ENCODE measurements around the gene METTL26.
A peak's percentile ranks its signal among the peaks of the same experiment; 100 is the strongest.

Gene METTL26

DNA sequence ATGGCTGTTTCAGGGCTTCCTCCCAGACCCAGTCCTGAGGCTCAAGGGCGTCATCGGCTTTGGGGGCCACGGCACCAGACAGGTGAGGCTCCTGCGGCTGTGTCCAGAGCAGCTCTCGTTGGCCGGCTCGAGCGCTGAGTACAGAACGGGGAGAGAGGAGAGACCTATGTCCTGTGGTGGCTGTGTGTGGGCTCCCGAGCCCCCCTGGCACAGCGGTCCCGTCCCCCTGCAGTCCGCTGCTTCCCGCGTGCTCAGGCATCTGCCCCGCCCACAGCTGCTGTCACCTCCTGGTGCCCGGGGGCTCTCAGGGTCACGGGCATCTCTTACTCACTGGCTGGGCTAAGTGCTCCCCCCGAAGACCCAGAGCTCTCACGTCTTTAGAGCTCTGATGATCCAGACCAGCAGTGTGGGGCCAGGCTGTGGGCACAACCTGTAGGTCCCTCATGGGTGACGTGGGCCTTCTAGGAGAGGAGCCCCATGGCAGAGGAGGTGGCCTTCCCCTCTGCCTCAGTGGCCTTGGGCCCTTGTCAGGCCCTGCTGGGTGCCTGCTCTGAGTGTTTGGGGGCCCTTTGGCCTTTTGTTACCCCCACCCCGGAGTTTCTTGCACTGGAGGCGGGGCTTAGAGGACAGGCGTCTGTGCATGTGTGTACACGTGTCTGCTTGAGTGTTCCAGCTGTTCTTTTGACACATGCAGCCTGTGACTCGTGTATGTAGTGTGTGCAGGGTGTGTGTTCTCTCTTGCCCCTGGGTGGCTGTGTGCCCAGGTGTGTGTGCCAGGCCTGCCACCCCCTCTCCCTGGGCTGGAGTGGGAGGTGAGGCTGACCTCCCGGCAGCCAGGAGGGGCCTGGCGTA lies 16.6 kb upstream of the METTL26 start:
- Mint-ChIP-seq H3K9me3 (ENCODE audit: low read depth) (no peaks in the 10 kb centered on the region), H3K4me1 (ENCODE audit: low read depth) (peaks cover 2% of the 10 kb centered on the region), H3K27me3 (no peaks in the 10 kb centered on the region), H3K27ac (no peak overlapping the region), H3K36me3 (no peaks in the 10 kb centered on the region), H3K4me3 (no peak overlapping the region)

DNA sequence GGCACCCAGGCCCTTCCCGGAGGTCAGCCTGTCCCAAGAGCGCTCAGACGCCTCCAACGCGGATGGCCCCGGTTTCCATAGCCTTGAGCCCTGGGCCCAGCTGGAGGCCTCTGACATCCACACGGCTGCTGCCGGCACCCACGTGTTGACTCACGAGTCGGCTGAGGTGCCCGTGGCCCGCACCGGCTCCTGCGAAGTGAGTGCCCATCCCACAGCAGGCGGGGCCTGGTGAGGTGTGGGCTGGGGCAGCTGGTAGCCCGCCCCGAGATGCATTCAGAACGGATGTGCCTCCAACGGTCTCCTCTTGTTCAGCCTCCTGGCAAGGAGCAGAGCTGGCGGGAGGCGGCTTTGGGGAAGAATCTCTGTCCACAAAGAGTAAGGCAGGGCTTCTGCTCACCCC lies 15.7 kb upstream of the METTL26 start:
- no peaks in the 10 kb centered on the region for H3K9me3 Mint-ChIP-seq (ENCODE audit: low read depth)
- H3K4me3 Mint-ChIP-seq, result no peak overlapping the region
- peaks cover 2% of the 10 kb centered on the region for H3K4me1 Mint-ChIP-seq (ENCODE audit: low read depth)
- H3K27ac Mint-ChIP-seq, result no peak overlapping the region
- no peaks in the 10 kb centered on the region for H3K36me3 Mint-ChIP-seq
- no peaks in the 10 kb centered on the region for H3K27me3 Mint-ChIP-seq

DNA sequence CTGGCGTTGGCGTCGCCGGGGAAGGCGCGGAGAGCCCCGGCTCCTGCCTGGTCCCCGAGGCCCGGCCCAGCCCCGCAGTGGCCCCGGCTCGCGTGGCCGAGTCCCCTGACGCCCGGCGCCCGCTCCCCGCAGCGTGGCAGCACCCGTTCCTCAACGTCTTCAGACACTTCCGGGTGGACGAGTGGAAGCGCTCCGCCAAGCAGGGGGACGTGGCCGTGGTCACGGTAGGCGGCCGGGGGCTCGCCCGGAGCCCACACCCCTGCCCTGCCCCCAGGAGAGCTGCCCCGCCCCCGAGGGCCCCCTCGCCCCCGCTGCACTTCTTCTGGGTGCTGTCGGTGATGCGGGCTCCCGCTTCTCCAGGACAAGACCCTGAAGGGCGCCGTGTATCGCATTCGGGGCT lies 13.5 kb upstream of the METTL26 start:
- H3K4me1 Mint-ChIP-seq (ENCODE audit: low read depth), result peaks cover 5% of the 10 kb centered on the region
- no peak overlapping the region for H3K27ac Mint-ChIP-seq
- H3K9me3 Mint-ChIP-seq (ENCODE audit: low read depth), result no peaks in the 10 kb centered on the region
- H3K36me3 Mint-ChIP-seq, result no peaks in the 10 kb centered on the region
- H3K27me3 Mint-ChIP-seq, result no peaks in the 10 kb centered on the region
- peak overlapping the region; percentile 74 for H3K4me3 Mint-ChIP-seq

DNA sequence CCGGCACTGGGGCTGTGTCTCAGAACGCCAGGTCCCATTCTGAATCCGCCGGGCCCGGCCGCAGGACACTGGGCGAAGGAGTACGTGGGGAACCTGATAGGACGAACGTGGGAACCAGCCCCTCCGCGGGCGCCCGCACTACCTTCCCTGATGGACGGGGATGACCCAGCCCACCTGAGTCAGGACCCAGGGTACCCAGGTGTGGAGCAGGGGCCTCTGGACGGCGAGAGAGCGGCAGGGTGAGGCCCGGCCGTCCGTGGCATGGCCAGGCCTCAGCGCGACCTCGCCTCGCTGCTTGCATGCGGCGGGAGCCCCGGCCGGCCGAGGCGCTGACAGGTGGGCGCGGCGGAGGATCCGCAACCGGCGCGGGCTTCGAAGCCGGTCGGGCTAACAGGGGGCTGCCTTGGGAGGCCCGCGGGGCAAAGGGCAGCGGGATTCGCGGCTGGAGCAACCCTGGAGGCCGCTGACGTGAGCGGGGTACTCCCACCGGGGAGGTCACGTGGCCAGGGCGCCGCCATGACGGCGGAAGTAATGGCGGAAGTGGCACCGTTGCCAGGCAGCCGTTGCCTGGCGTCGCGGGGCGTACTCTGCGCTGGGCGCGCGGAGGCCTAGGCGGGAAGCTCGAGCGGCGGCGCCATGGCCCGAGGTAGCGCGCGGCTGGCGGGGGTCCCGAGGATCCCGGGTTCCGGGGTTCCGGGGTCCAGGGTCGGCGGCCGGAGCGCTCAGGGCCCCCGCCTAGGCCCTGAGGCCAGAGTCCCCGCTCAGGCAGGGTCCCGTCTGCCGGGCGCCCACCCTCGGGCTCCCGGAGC lies 12.9 kb upstream of the METTL26 start, which contains the start of gene WDR90:
WDR90 (plus strand) TSS at position 585 of the 809 bp plus-strand sequence; CDS start at position 637, 52 bp downstream.
- Mint-ChIP-seq H3K4me1 (ENCODE audit: low read depth) (peaks cover 12% of the 10 kb centered on the region), H3K27ac (peak within 1 kb of the TSS; percentile 81)

DNA sequence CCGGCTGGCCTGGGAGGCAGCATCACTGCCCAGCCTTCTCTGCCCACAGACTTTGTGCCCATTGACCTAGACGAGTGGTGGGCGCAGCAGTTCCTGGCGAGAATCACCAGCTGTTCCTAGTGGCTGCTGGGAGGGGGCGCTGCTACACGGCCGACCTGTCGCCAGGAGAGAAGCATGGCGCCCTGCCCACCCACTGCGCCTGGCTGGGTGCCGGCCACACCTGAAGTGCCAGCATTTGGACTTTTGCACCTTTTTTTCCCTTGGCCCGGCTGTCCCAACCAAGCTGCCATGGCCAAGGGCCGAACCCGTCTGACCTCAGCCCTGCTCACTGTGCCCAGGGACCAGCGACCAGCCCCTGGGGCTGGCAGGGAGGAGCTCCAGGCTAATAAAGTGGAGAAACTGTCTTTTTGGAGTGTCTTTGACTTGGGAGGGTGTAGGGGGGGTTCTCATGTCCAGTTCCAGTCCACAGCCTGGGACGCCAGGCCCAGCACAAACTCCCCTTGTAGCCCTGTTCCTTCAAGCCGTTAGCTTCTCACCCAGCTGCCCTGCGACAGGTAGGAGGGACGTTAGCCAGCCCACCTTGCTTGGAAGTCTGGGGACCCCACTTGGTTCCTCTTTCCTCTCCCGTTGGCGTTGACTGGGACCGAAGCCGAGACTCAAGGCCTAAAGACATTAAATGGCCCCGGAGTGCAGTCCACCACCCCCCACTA lies 12.1 kb upstream of the METTL26 start:
- peak overlapping the region; percentile 81 for H3K27ac Mint-ChIP-seq
- H3K9me3 Mint-ChIP-seq (ENCODE audit: low read depth), result no peaks in the 10 kb centered on the region
- peaks cover 15% of the 10 kb centered on the region for H3K4me1 Mint-ChIP-seq (ENCODE audit: low read depth)
- H3K4me3 Mint-ChIP-seq, result peak overlapping the region; percentile 84
- no peaks in the 10 kb centered on the region for H3K36me3 Mint-ChIP-seq
- no peaks in the 10 kb centered on the region for H3K27me3 Mint-ChIP-seq

More for the DNA sequence above, 12.9 kb upstream of the METTL26 start, which contains the start of gene WDR90:
- peak within 1 kb of the TSS; percentile 84 for H3K4me3 Mint-ChIP-seq
- no peaks in the 10 kb centered on the region for H3K36me3 Mint-ChIP-seq
- no peaks in the 10 kb centered on the region for H3K27me3 Mint-ChIP-seq
- H3K9me3 Mint-ChIP-seq (ENCODE audit: low read depth), result no peaks in the 10 kb centered on the region

DNA sequence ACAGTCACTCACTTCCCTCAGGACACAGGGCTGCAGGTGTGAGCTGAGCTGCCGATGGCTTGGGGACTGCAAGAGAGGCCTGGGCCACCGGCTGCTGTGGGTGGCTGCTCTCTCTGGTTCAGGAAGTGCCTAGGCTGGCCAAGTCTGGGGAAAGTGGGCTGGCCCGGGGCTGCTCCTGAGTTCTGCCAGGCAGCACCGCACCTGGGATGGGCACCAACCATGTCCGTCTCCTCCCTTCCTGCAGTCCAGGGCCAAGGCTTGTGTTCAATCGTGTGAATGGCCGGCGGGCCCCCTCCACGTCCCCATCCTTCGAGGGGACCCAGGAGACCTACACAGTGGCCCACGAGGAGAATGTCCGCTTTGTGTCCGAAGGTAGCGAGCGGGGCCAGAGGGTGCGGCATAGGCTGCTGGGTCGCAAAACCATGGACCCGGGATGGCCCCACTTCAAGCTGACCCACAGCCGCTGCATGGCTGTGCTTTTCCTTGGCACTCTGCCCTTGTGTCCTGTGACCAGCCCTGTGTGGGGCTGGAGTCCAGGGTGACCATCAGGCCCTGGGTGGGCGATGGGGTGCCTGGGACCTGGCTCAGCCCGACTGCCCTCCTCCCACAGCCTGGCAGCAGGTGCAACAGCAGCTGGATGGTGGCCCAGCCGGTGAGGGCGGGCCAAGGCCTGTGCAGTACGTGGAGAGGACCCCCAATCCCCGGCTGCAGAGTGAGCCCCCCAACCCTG lies 11.2 kb upstream of the METTL26 start:
- Mint-ChIP-seq H3K9me3 (ENCODE audit: low read depth) (no peaks in the 10 kb centered on the region), H3K27ac (no peak overlapping the region), H3K4me1 (ENCODE audit: low read depth) (peaks cover 17% of the 10 kb centered on the region), H3K27me3 (no peaks in the 10 kb centered on the region), H3K36me3 (no peaks in the 10 kb centered on the region), H3K4me3 (no peak overlapping the region)

DNA sequence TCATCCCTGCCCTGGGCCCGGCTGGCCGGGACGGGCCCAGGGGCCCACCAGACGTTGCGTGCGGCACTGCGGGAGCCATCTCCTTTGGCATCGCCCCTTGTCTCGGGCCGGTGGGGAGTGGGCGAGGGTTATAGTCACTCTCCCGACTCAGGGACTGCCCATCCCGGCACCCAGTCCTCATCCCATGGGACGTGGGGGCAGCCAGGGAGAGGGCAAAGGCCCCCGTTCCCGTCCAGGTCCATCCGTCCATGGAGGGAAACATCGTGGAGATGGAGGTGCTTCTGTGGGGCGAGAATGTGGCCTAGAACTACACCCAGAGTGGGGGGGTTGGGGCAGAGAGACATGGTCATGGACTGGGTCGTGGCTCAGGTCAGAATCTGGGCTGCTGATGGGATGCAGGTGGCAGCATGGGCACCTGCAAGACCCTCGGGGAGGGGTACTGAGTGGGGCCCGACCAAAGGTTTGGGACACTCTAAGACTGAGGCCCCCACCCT lies 10.6 kb upstream of the METTL26 start:
- Mint-ChIP-seq H3K27ac (no peak overlapping the region), H3K4me3 (no peak overlapping the region), H3K36me3 (no peaks in the 10 kb centered on the region), H3K4me1 (ENCODE audit: low read depth) (peaks cover 17% of the 10 kb centered on the region), H3K9me3 (ENCODE audit: low read depth) (no peaks in the 10 kb centered on the region), H3K27me3 (no peaks in the 10 kb centered on the region)

DNA sequence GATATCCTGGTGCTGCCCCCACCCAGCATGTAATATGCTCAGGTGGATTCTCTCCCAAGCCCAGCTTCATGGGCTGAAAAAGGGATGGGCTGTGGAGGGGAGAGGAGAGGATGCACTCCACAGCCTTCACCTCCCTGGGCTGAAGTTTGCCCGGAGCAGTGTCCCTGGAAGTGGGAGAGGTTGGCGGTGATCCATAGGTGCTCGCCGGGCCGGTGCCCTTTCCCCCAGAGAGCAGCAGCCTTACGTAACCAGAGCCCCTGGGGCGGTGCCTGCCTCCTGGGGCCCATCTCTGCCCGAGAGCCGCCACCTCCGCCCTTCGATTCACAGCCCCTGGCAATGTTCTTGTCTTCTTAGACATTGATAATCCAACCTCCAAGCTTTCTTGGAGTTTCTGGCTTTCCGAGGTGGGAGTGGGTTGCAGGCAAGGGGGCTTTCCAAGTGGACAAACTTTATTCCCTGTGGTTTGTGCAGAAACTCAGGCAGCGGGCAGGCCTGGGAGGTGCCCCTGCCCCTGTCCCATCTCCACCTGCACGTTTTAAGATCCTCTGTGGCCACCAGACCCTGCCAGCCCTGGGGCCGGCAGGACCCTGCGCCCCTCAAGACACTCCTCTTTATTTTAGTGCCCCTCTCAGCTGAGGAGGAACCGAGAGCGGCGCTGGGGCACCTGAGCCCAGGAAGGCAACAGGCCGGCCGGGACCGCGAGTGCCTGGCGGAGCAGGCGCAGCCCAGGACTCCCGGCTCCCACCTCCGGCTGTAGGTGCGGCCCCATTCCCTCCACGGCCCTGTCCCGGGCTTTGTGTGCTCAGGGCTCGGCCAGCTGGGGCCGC lies 10.0 kb upstream of the METTL26 start:
- no peaks in the 10 kb centered on the region for H3K9me3 Mint-ChIP-seq (ENCODE audit: low read depth)
- peaks cover 17% of the 10 kb centered on the region for H3K4me1 Mint-ChIP-seq (ENCODE audit: low read depth)
- no peak overlapping the region for H3K27ac Mint-ChIP-seq
- no peaks in the 10 kb centered on the region for H3K36me3 Mint-ChIP-seq
- H3K4me3 Mint-ChIP-seq, result no peak overlapping the region
- no peaks in the 10 kb centered on the region for H3K27me3 Mint-ChIP-seq

DNA sequence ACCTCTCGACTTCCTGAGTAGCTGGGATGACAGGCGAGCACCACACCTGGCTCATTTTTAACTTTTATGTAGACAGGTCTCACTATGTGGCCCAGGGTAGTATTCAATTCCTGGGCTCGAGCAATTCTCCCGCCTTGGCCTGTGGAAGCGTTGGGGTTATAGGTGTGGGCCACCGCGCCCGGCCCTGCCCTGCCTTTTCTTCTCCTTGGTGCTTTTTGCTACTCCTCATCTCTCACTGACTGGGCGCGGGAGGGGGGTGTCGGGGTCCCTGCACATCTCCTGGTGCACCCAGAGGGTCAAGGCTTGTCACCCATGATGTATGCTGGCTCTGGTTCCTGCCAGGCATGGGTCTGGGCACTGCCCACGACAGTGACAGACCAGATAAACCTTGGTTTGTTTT lies 8.5 kb upstream of the METTL26 start:
- no peaks in the 10 kb centered on the region for H3K27me3 Mint-ChIP-seq
- H3K9me3 Mint-ChIP-seq (ENCODE audit: low read depth), result no peaks in the 10 kb centered on the region
- H3K27ac Mint-ChIP-seq, result peak overlapping the region; percentile 61
- H3K36me3 Mint-ChIP-seq, result no peaks in the 10 kb centered on the region
- H3K4me1 Mint-ChIP-seq (ENCODE audit: low read depth), result peaks cover 17% of the 10 kb centered on the region
- H3K4me3 Mint-ChIP-seq, result peak overlapping the region; percentile 77

DNA sequence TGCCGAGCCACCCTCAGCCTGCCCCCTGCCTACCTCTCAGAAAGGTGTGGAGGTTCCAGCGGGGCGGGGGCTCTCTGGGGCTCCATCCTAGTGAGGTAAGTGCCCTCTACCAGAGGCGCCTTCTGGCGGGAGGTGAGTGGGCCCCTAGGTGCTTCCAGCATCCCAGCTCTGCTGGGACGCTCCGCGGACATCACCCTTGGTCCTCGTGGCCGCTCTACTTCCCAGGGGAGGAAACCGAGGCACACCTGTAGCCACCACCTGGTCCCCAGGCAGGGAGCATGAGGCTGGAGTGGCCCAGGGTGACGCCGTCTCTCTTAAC lies 6.9 kb upstream of the METTL26 start:
- Mint-ChIP-seq H3K4me1 (ENCODE audit: low read depth) (peaks cover 17% of the 10 kb centered on the region), H3K36me3 (no peaks in the 10 kb centered on the region), H3K27ac (peak overlapping the region; percentile 16), H3K9me3 (ENCODE audit: low read depth) (no peaks in the 10 kb centered on the region), H3K27me3 (no peaks in the 10 kb centered on the region), H3K4me3 (peak overlapping the region; percentile 78)

DNA sequence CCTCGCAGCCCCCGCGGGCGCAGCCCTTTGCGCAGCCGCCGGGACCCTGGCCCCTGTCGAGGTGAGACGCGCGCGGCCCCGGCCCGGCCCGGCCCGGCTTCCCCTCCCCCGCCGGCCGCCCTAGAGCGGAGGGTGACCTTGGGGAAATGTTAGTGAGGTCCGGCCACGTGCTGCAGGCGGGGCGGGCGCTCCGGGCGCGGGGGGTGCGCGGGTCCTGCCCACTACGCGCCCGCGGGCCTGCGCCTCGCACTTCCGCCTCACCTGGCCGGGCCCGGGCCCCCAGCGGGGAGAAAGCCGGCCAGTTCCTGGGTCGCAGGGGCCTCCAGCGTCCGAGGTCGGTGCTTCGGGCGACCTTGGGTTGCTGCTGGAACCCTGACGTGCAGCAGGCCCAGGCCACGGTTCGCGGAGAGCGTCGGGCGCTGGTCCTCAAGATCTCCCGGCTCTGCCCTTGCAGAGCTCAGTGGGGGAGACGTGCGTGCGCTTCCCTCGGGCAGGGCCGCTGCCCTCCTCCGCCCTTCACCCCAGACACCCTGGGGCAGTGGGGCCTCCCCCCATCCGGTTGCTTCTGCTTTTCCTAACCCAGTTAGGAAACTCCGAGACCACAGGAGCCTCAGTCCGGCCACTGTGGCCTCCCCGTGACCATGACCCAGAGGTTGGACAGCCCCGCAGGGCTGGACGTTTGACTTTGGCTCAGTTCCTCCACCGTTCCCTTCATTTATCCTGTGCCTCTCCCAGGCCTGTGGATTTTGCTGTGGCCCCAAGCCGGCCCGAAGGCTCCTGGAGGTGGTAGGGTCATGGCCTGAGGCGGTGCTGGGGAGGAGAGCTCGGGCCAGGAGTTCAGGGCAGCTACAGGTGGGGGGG lies 6.3 kb upstream of the METTL26 start:
- H3K36me3 Mint-ChIP-seq, result no peaks in the 10 kb centered on the region
- no peaks in the 10 kb centered on the region for H3K27me3 Mint-ChIP-seq
- peak overlapping the region; percentile 16 for H3K27ac Mint-ChIP-seq
- H3K4me3 Mint-ChIP-seq, result peak overlapping the region; percentile 78
- H3K4me1 Mint-ChIP-seq (ENCODE audit: low read depth), result peaks cover 15% of the 10 kb centered on the region
- no peaks in the 10 kb centered on the region for H3K9me3 Mint-ChIP-seq (ENCODE audit: low read depth)

DNA sequence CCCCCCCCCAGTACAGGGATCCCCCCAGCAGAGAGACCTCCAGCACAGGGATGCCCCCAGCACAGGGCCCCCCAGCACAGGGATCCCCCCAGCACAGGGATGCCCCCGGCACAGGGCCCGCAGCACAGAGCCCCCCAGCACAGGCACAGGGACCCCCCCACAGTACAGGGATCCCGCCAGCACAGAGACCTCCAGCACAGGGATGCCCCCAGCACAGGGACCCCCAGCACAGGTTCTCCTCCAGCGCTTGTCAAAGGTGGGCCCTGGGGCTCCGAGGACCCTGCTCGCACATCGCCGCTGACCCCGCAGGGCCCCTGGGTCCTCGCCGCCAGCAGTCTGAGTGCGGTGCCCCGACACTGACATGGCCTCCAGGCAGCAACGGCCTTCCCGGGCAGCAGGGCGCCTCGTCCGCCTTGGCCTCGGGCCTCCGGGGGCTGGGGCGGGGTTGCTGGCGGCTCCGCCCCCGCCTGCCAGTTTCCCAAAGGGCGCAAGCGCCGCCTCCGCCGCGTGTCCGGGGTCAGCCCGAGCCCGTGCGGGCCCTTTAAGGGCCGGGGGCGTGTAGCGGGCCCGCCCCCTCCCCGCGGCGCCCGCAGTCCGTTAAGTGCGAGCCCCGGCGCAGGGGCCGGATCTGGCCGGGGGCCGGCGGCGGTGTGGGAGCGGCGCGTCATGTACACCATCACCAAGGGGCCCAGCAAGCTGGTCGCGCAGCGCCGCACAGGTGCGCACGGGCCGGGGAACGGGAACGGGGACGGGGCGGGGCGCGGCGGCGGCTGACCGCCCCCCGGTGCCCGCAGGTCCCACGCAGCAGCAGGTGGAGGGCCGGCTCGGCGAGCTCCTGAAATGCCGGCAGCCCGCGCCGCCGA lies 5.5 kb upstream of the METTL26 start, which contains the start of gene MCRIP2:
MCRIP2 (plus strand) TSS at position 503 of the 863 bp plus-strand sequence; CDS start at position 667, 164 bp downstream.
- Mint-ChIP-seq H3K9me3 (ENCODE audit: low read depth) (no peaks in the 10 kb centered on the region), H3K4me1 (ENCODE audit: low read depth) (peaks cover 17% of the 10 kb centered on the region), H3K27ac (peak within 1 kb of the TSS; percentile 16), H3K36me3 (no peaks in the 10 kb centered on the region), H3K27me3 (no peaks in the 10 kb centered on the region), H3K4me3 (peak within 1 kb of the TSS; percentile 78)

Data from activated naive CD8-positive, alpha-beta T cell (primary cell).